DMS 273 treated with DMSO at 0.1 percent for 48 hours (cell line): ENCODE data around the gene IL22RA2.
"Not testable (repeated sequence)": the region's sequence is repeated elsewhere in the genome, so short reads cannot be mapped to it uniquely, and the experiment has no call there.

Experiments used
- DNase-seq: peaks from one replicate; lab custom pipeline; 2025; lab: John Stamatoyannopoulos, UW

IL22RA2 gene

GRCh38 chr6:137123078-137123477, 50.4 kb downstream of the IL22RA2 start:
- DNase-seq, result no peak

GRCh38 chr6:137122612-137123011, 50.8 kb downstream of the IL22RA2 start:
- DNase-seq, result no peak

- no peak for DNase-seq
Measured at GRCh38 chr6:137121401-137121997, 51.9 kb downstream of the IL22RA2 start.

- DNase-seq, result no peak
Measured at GRCh38 chr6:137120748-137121147, 52.7 kb downstream of the IL22RA2 start.

- no peak for DNase-seq
Measured at GRCh38 chr6:137119196-137120104, 54.0 kb downstream of the IL22RA2 start.

- DNase-seq, result no peak
Measured at GRCh38 chr6:137117581-137117980, 55.9 kb downstream of the IL22RA2 start.

GRCh38 chr6:137116807-137117206, 56.6 kb downstream of the IL22RA2 start:
- DNase-seq, result no peak

- no peak for DNase-seq
Measured at GRCh38 chr6:137115658-137116057, 57.8 kb downstream of the IL22RA2 start.

- no peak for DNase-seq
Measured at GRCh38 chr6:137112067-137112355, 61.4 kb downstream of the IL22RA2 start.

GRCh38 chr6:137111296-137112066, 62.0 kb downstream of the IL22RA2 start:
- DNase-seq, result no peak

- DNase-seq, result no peak
Measured at GRCh38 chr6:137107767-137108105, 65.7 kb downstream of the IL22RA2 start.

GRCh38 chr6:137107047-137107766, 66.2 kb downstream of the IL22RA2 start:
- not testable (repeated sequence) for DNase-seq

GRCh38 chr6:137106183-137106582, 67.3 kb downstream of the IL22RA2 start:
- no peak for DNase-seq

GRCh38 chr6:137105375-137105774, 68.1 kb downstream of the IL22RA2 start:
- DNase-seq, result no peak

- no peak for DNase-seq
Measured at GRCh38 chr6:137104926-137105325, 68.5 kb downstream of the IL22RA2 start.

- no peak for DNase-seq
Measured at GRCh38 chr6:137102851-137103492, 70.5 kb downstream of the IL22RA2 start.

GRCh38 chr6:137102050-137102848, 71.2 kb downstream of the IL22RA2 start:
- DNase-seq, result no peak

- peak; percentile 98 for DNase-seq
Measured at GRCh38 chr6:137099689-137100403, 73.6 kb downstream of the IL22RA2 start.

GRCh38 chr6:137097526-137097925, 75.9 kb downstream of the IL22RA2 start:
- DNase-seq, result no peak

- no peak for DNase-seq
Measured at GRCh38 chr6:137097057-137097456, 76.4 kb downstream of the IL22RA2 start.
